Left kidney (tissue), 2 donors: ENCODE data around the gene METTL25. TPM values are rescaled to one million over a fixed set of nuclear protein-coding genes. Genes with fewer than 3 reads are reported as not detected.
A peak's percentile ranks its signal among the peaks of the same experiment; 100 is the strongest.

Experiments
- DNase-seq: peaks from one replicate; pipeline ENCODE4 v3.0.0-alpha.2; 2013
- polyA plus RNA-seq: library from polyadenylated mRNA; unstranded; fragments of 120-200 nt; gene quantifications from one replicate; pipeline ENCODE4 v1.2.1, GENCODE V29; 2013; ENCODE audit not compliant: insufficient read length

Gene METTL25
- polyA plus RNA-seq, 1 donor: 20.3 TPM

GRCh38 chr12:82524641-82525040 is 166.3 kb downstream of the METTL25 start:
- DNase-seq: no peak

- no peak for DNase-seq
Measured at GRCh38 chr12:82525616-82526015, 167.3 kb downstream of the METTL25 start.

GRCh38 chr12:82527165-82527780 is 168.9 kb downstream of the METTL25 start:
- DNase-seq: peak; percentile 65

Other genes starting within 250 kb of the METTL25 start
- gene CCDC59, start 142 bp upstream of the METTL25 start, polyA plus RNA-seq: 53.5 TPM